Measurements from ENCODE around the gene PIK3C2G. TPM values are rescaled to one million over a fixed set of nuclear protein-coding genes. Genes with fewer than 3 reads are reported as not detected.

The PIK3C2G gene
- total and polyA plus RNA-seq, 3 donors from 2014 or later: 0.55 to 1.1 (median 0.62) TPM

DNA sequence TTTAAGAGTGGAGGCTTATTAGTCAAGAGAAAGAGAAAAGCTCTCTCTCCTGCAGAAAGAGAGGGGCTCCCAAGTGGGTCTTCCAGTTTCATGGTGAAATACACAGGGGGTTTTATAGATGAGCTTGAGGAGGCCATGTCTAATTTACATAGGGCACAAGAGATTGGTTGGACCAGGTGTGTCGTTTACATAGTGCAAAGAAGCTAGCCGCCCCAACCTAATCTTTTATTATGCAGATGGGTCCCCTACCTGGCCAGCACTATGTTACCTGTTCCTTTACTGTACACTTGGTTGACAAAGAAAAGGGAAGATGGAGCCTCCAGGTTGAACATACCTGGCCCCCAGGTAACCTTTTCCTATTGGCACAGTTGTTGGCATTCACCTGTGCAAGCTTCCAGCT lies 195.0 kb downstream of the PIK3C2G start:
- WGBS, 2 donors: 94% methylated on average over 2 of the region's 2 CpGs
- intact Hi-C loops (cut with DNase I; ENCODE audit: low total_unique reads): no loop called here
- no peaks in the 10 kb centered on the region for H3K4me1 ChIP-seq

GRCh38 chr12:18457362-18457761 lies 196.0 kb downstream of the PIK3C2G start:
- DNase-seq: no peak
- no peaks in the 10 kb centered on the region for H3K4me1 ChIP-seq
- no peaks in the 10 kb centered on the region for H3K27me3 ChIP-seq
- no peak overlapping the region for H3K4me3 ChIP-seq
- 78 to 84% methylated on average over 1 of the region's 1 CpG for WGBS, 2 donors
- H3K9me3 ChIP-seq: no peaks in the 10 kb centered on the region
- intact Hi-C loops (cut with DNase I; ENCODE audit: low total_unique reads): no loop called here
- H3K27ac ChIP-seq: no peak overlapping the region
- no peaks in the 10 kb centered on the region for H3K36me3 ChIP-seq (ENCODE audit: low read depth, missing control alignments)
- TF ChIP-seq CTCF (IDR thresholded peaks at IDR 0.05) (no peak), POLR2A (IDR thresholded peaks at IDR 0.05) (no peak)

More for the DNA sequence above, 195.0 kb downstream of the PIK3C2G start:
- DNase-seq: no peak
- Histone ChIP-seq H3K4me3 (no peak overlapping the region), H3K9me3 (no peaks in the 10 kb centered on the region), H3K36me3 (ENCODE audit: low read depth, missing control alignments) (no peaks in the 10 kb centered on the region), H3K27ac (no peak overlapping the region), H3K27me3 (no peaks in the 10 kb centered on the region)
- TF ChIP-seq CTCF (IDR thresholded peaks at IDR 0.05): no peak
- no peak for TF ChIP-seq POLR2A (IDR thresholded peaks at IDR 0.05)

DNA sequence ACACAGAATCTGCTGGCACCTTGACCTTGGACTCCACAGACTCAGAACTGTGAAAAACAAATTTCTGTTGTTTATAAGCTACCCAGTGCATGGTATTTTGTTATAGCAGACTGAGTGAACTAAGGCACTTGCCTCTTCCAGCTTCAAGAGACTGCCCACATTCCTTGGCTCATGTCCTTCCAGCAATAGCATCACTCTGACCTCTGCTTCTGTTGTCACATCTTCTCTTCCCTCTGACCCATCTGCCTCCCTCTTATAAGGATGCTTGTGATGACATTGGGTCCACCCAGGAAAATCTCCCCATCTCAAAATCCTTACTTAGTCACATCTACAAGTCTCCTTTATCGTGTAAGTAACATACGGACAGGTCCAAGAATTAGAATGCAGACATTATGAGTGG lies 200.4 kb downstream of the PIK3C2G start:
- no peaks in the 10 kb centered on the region for H3K27me3 ChIP-seq
- no peaks in the 10 kb centered on the region for H3K36me3 ChIP-seq (ENCODE audit: low read depth, missing control alignments)
- WGBS, 2 donors: 91 to 93% methylated on average over 2 of the region's 2 CpGs
- no peak for TF ChIP-seq POLR2A (IDR thresholded peaks at IDR 0.05)
- TF ChIP-seq CTCF (IDR thresholded peaks at IDR 0.05): no peak
- intact Hi-C loops (cut with DNase I; ENCODE audit: low total_unique reads): no loop called here
- H3K4me1 ChIP-seq: no peaks in the 10 kb centered on the region
- no peak overlapping the region for H3K27ac ChIP-seq
- no peak for DNase-seq
- no peak overlapping the region for H3K4me3 ChIP-seq
- no peaks in the 10 kb centered on the region for H3K9me3 ChIP-seq

DNA sequence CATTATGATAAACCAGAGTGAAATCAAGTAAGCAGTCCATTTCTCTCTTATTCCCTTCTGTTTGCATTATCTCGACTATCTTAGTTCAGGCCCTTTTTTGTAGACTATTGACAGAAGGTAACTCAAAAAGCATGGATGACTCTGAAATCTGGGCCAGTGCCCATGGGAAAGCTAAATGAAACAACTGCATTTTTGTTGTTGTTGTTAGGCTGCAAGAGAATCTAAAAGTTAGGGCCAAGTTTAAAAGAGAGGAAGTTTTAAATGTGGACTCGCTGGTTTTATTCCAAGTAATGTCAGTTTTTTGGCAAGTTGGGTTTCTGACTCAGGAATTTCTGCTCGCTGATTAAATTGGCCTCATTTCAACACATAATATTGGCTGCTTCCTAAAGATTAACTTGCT lies 201.1 kb downstream of the PIK3C2G start:
- no peaks in the 10 kb centered on the region for H3K27me3 ChIP-seq
- no peaks in the 10 kb centered on the region for H3K9me3 ChIP-seq
- WGBS, 2 donors: 40 to 48% methylated on average over 3 of the region's 3 CpGs
- H3K36me3 ChIP-seq (ENCODE audit: low read depth, missing control alignments): no peaks in the 10 kb centered on the region
- intact Hi-C loops (cut with DNase I; ENCODE audit: low total_unique reads): no loop called here
- TF ChIP-seq CTCF (IDR thresholded peaks at IDR 0.05) (no peak), POLR2A (IDR thresholded peaks at IDR 0.05) (no peak)
- no peak for DNase-seq
- no peak overlapping the region for H3K4me3 ChIP-seq
- no peaks in the 10 kb centered on the region for H3K4me1 ChIP-seq
- H3K27ac ChIP-seq: no peak overlapping the region

DNA sequence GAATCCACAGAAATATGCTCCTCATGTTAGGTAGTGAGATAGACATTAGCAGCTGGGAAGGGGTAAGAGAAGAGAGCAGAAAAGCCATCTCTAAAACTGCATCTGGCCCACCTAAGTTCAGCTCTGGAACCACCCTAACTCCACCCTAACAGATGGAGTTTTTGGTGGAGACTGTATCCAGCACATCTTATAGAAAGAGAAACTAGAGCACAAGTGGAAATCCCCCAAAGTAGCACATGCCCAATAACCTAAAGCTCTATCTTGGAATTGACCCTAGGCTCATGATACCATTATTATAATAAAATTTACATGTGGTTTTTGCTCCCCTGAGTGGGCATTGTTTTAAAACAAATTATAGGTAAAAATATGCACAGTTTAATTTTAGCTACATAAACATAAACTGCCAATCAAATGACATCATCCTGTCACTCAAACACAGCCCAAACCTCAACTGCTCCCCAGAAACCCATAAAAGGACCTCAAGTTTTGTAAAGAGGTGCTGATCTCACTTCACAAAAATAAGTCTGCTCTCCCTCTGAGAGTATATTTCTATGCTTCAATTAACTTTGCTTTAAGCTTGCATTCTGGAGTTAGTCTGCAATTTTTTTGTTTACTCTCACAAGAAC lies 206.4 kb downstream of the PIK3C2G start:
- H3K36me3 ChIP-seq (ENCODE audit: low read depth, missing control alignments): no peaks in the 10 kb centered on the region
- no peaks in the 10 kb centered on the region for H3K4me1 ChIP-seq
- H3K27ac ChIP-seq: no peak overlapping the region
- intact Hi-C loops (cut with DNase I; ENCODE audit: low total_unique reads): no loop called here
- no peaks in the 10 kb centered on the region for H3K9me3 ChIP-seq
- no peak overlapping the region for H3K4me3 ChIP-seq
- TF ChIP-seq CTCF (IDR thresholded peaks at IDR 0.05): no peak
- no peak for TF ChIP-seq POLR2A (IDR thresholded peaks at IDR 0.05)
- no peaks in the 10 kb centered on the region for H3K27me3 ChIP-seq
- DNase-seq: no peak

All from testis (tissue), 3 donors.